HCT116 (cell line): ENCODE results near the gene ZEB2. TPM values are rescaled to one million over a fixed set of nuclear protein-coding genes. Genes with fewer than 3 reads are reported as not detected.

Experiments
- ATAC-seq: fragments of 200-7000 bp; cut with Tn5 transposase; 2 replicates; pipeline ENCODE4 v1.9.1; 2020; ENCODE audit warnings: mild to moderate bottlenecking, moderate library complexity
- BruUV-seq: library from RNA; stranded (reverse); fragments of 400-500 nt; replicated peaks from 2 replicates; lab custom pipeline; 2021; lab: Mats Ljungman, UMichigan
- CTCF ChIA-PET: fragments of 300-600 bp; sonication (Branson Sonifier 250); formaldehyde crosslinking; loops from one replicate; lab custom pipeline; 2021; ENCODE audit warnings: antibody characterized with exemption; lab: Charles Lee
- POLR2A ChIA-PET: fragments of 300-600, 350-600 bp; sonication (Branson Sonifier 250); formaldehyde crosslinking; loops from one replicate; lab custom pipeline; 2021; ENCODE audit warnings: antibody characterized with exemption; lab: Charles Lee
- RAD21 ChIA-PET, 2 experiments: fragments of 300-600 bp; sonication (Branson Sonifier 250); formaldehyde crosslinking; loops; one replicate each; lab custom pipeline; 2023; ENCODE audit warnings: low total read pairs in 2 of 2; ENCODE audit not compliant: uncharacterized antibody in 2 of 2, unreplicated experiment in 2 of 2, low non-redundant PET in 1 of 2; lab: Charles Lee
- DNase-seq: peaks from one replicate; pipeline ENCODE4 v3.0.0-alpha.2; 2010; ENCODE audit warnings: low read depth, low spot score
- H2AFZ ChIP-seq: fragments of 200-600 bp; shearing (Covaris generic), sonication (generic); 2 replicates; pipeline ENCODE4 v1.6.1; 2017; ENCODE audit warnings: low read depth, mixed run types, mixed read lengths, antibody characterized with exemption, low read length; ENCODE audit not compliant: poor library complexity, severe bottlenecking
- H3K27ac ChIP-seq: 2 replicates; pipeline ENCODE4 v1.5.1; 2012; ENCODE audit warnings: low read depth, low read length
- H3K27me3 ChIP-seq: fragments of 200-600 bp; sonication (generic); 2 replicates; pipeline ENCODE4 v1.6.1; 2016; ENCODE audit warnings: mixed run types, low read length, mixed read lengths; ENCODE audit not compliant: insufficient read depth
- H3K36me3 ChIP-seq, 2 experiments: fragments of 200-500 bp in 1 of 2; fragments of 200-600 bp in 1 of 2; sonication (Bioruptor generic) in 1 of 2; sonication (generic) in 1 of 2; 2 replicates each; pipeline versions ENCODE4 v1.5.1 to v1.6.1; 2014 to 2016; ENCODE audit warnings: low read length in 2 of 2, inconsistent platforms in 1 of 2, mixed read lengths in 1 of 2, mixed run types in 1 of 2; ENCODE audit not compliant: insufficient read depth in 2 of 2, control insufficient read depth in 1 of 2
- H3K4me1 ChIP-seq, 2 experiments: fragments of 200-600 bp in 1 of 2; sonication (generic) in 1 of 2; 2 replicates each; pipeline versions ENCODE4 v1.5.1 to v1.6.1; 2012 to 2017; ENCODE audit warnings: low read length in 2 of 2, inconsistent platforms in 1 of 2, mild to moderate bottlenecking in 1 of 2, mixed read lengths in 1 of 2, mixed run types in 1 of 2, moderate library complexity in 1 of 2; ENCODE audit not compliant: insufficient read depth in 2 of 2, control insufficient read depth in 1 of 2
- H3K4me2 ChIP-seq: fragments of 200-600 bp; sonication (generic); 2 replicates; pipeline ENCODE4 v1.6.1; 2017; ENCODE audit warnings: mixed run types, low read length, mixed read lengths
- H3K4me3 ChIP-seq, 2 experiments: fragments of 200-600 bp in 1 of 2; sonication (generic) in 1 of 2; replicated peaks in 1 of 2; 2 replicates each; pipeline ENCODE4 v1.5.1; 2011 to 2016; ENCODE audit warnings: low read length in 2 of 2, control low read depth in 1 of 2, low read depth in 1 of 2, mild to moderate bottlenecking in 1 of 2, mixed read lengths in 1 of 2, mixed run types in 1 of 2
- H3K79me2 ChIP-seq: fragments of 200-600 bp; sonication (generic); 2 replicates; pipeline ENCODE4 v1.6.1; 2017; ENCODE audit warnings: mild to moderate bottlenecking, mixed run types, low read length, moderate library complexity, mixed read lengths; ENCODE audit not compliant: insufficient read depth
- H3K9ac ChIP-seq: fragments of 200-600 bp; sonication (generic); 2 replicates; pipeline ENCODE4 v1.6.1; 2016; ENCODE audit warnings: low read length, mixed read lengths
- H3K9me2 ChIP-seq: fragments of 200-600 bp; sonication (generic), shearing (Covaris generic); 2 replicates; pipeline ENCODE4 v1.6.1; 2017; ENCODE audit warnings: mixed run types, mild to moderate bottlenecking, moderate library complexity; ENCODE audit not compliant: insufficient read depth
- H3K9me3 ChIP-seq, 2 experiments: fragments of 200-500 bp in 1 of 2; fragments of 200-600 bp in 1 of 2; sonication (Bioruptor generic) in 1 of 2; sonication (generic) in 1 of 2; 2 replicates each; pipeline ENCODE4 v1.6.1; 2014 to 2017; ENCODE audit warnings: low read length in 2 of 2, mixed read lengths in 2 of 2, inconsistent platforms in 1 of 2, low read depth in 1 of 2, mild to moderate bottlenecking in 1 of 2, mixed run types in 1 of 2, moderate library complexity in 1 of 2; ENCODE audit not compliant: control insufficient read depth in 1 of 2, insufficient read depth in 1 of 2
- H4K20me1 ChIP-seq: fragments of 200-600 bp; sonication (generic), shearing (Covaris generic); 2 replicates; pipeline ENCODE4 v1.6.1; 2017; ENCODE audit warnings: mixed run types, mild to moderate bottlenecking, moderate library complexity; ENCODE audit not compliant: insufficient read depth
- CBX3 ChIP-seq: IDR thresholded peaks from 2 replicates; pipeline ENCODE4 v1.6.1; 2012; ENCODE audit warnings: low read depth
- CEBPB ChIP-seq: IDR thresholded peaks from 2 replicates; pipeline ENCODE4 v1.6.1; 2012; ENCODE audit warnings: low read depth
- EGR1 ChIP-seq: IDR thresholded peaks from 2 replicates; pipeline ENCODE4 v1.6.1; 2012; ENCODE audit warnings: low read depth
- ELF1 ChIP-seq: IDR thresholded peaks from 2 replicates; pipeline ENCODE4 v1.6.1; 2012; ENCODE audit warnings: low read depth, borderline replicate concordance
- EZH2phosphoT487 ChIP-seq: fragments of 200-600 bp; IDR thresholded peaks from 2 replicates; pipeline ENCODE4 v1.6.1; 2018; ENCODE audit warnings: antibody characterized with exemption, borderline replicate concordance
- FOSL1 ChIP-seq: IDR thresholded peaks from 2 replicates; pipeline ENCODE4 v1.6.1; 2012; ENCODE audit warnings: low read depth
- JUND ChIP-seq: IDR thresholded peaks from 2 replicates; pipeline ENCODE4 v1.6.1; 2012
- POLR2A ChIP-seq: IDR thresholded peaks from 2 replicates; pipeline ENCODE4 v1.7.0; 2011; ENCODE audit warnings: borderline replicate concordance; ENCODE audit not compliant: insufficient read depth, insufficient read length; ENCODE audit errors: extremely low read depth
- POLR2AphosphoS5 ChIP-seq: IDR thresholded peaks from 2 replicates; pipeline ENCODE4 v1.6.1; 2011; ENCODE audit warnings: mild to moderate bottlenecking, low read depth, low read length, moderate library complexity
- YY1 ChIP-seq: IDR thresholded peaks from 2 replicates; pipeline ENCODE4 v1.6.1; 2011; ENCODE audit warnings: low read length, low read depth, moderate library complexity, mild to moderate bottlenecking; ENCODE audit not compliant: insufficient replicate concordance; ENCODE audit errors: extremely low read depth
- ZFX ChIP-seq: fragments of 450-650 bp; IDR thresholded peaks from 2 replicates; pipeline ENCODE4 v1.6.1; 2017
- intact Hi-C: fragments of 100-400 bp; cut with micrococcal nuclease; formaldehyde crosslinking; loops from 2 replicates; pipeline ENCODE4 v1.10.0; 2022
- total RNA-seq: library from RNA; stranded (reverse); gene quantifications from one replicate; pipeline ENCODE4 v1.2.1, GENCODE V29; 2021; ENCODE audit not compliant: unreplicated experiment
- TF ChIP-seq, protein P1 (sequence below): IDR thresholded peaks from 2 replicates; pipeline ENCODE4 v1.6.1; 2012
- TF ChIP-seq, protein P2 (sequence below), 3 experiments: fragments of 200-600 bp in 1 of 3; sonication (generic) in 1 of 3; IDR thresholded peaks in 2 of 3; conservative IDR thresholded peaks in 1 of 3; 2 replicates each; pipeline ENCODE4 v1.5.1; 2012 to 2017; ENCODE audit warnings: low read depth in 2 of 3, low read length in 2 of 3, antibody characterized with exemption in 1 of 3, borderline replicate concordance in 1 of 3, control low read depth in 1 of 3, mild to moderate bottlenecking in 1 of 3, mixed read lengths in 1 of 3, mixed run types in 1 of 3, moderate library complexity in 1 of 3; ENCODE audit not compliant: insufficient read depth in 1 of 3

Gene ZEB2
- total RNA-seq, 1 experiment from 2014 or later: 0.81 TPM

DNA sequence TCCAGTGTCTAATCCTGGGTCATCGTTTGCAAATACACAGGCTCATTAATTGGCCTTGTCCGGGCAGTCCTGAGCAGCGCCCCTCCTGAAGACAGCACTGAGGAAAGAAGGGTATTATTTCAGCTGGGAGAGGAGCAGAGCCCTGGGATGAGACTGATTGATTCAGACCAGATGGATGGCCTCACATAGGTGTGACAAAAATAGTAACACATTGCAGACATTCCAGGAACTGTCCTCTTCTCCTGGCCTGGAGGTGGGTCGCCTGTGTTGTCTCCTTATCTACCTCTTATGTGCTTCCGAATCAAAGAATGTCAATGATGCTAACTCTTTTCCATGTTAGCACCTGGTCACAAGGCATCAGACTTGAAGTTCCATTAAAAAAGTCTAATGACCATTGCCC is 45.9 kb downstream of the ZEB2 start:
- H2AFZ ChIP-seq: no peak overlapping the region
- H3K9me3 ChIP-seq: no peaks in the 10 kb centered on the region
- H3K9ac ChIP-seq: no peak overlapping the region
- no peaks in the 10 kb centered on the region for H3K79me2 ChIP-seq
- CTCF ChIA-PET: no interaction called here
- no peak overlapping the region for H3K4me3 ChIP-seq
- no peaks in the 10 kb centered on the region for H3K27me3 ChIP-seq
- no peaks in the 10 kb centered on the region for H4K20me1 ChIP-seq
- RAD21 ChIA-PET: no interaction called here
- DNase-seq (no peak), ATAC-seq (no peak)
- H3K27ac ChIP-seq: no peak overlapping the region
- H3K9me2 ChIP-seq: no peaks in the 10 kb centered on the region
- H3K4me1 ChIP-seq: no peaks in the 10 kb centered on the region
- intact Hi-C loops: no loop called here
- H3K36me3 ChIP-seq: no peaks in the 10 kb centered on the region
- TF ChIP-seq CEBPB (no peak), YY1 (no peak), EZH2phosphoT487 (no peak), POLR2A (no peak), FOSL1 (no peak), EGR1 (no peak), POLR2AphosphoS5 (no peak), ZFX (no peak), JUND (no peak), ELF1 (no peak), CBX3 (no peak)
- TF ChIP-seq, protein P1, sequence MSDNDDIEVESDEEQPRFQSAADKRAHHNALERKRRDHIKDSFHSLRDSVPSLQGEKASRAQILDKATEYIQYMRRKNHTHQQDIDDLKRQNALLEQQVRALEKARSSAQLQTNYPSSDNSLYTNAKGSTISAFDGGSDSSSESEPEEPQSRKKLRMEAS: no peak
- TF ChIP-seq, protein P2, sequence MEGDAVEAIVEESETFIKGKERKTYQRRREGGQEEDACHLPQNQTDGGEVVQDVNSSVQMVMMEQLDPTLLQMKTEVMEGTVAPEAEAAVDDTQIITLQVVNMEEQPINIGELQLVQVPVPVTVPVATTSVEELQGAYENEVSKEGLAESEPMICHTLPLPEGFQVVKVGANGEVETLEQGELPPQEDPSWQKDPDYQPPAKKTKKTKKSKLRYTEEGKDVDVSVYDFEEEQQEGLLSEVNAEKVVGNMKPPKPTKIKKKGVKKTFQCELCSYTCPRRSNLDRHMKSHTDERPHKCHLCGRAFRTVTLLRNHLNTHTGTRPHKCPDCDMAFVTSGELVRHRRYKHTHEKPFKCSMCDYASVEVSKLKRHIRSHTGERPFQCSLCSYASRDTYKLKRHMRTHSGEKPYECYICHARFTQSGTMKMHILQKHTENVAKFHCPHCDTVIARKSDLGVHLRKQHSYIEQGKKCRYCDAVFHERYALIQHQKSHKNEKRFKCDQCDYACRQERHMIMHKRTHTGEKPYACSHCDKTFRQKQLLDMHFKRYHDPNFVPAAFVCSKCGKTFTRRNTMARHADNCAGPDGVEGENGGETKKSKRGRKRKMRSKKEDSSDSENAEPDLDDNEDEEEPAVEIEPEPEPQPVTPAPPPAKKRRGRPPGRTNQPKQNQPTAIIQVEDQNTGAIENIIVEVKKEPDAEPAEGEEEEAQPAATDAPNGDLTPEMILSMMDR (IDR thresholded peaks at IDR 0.05 in 2 of 3, conservative IDR thresholded peaks at IDR 0.05 in 1 of 3; ENCODE audit: borderline replicate concordance in 1 of 3, insufficient read depth in 1 of 3, low read depth in 2 of 3, low read length in 2 of 3): no peak
- POLR2A ChIA-PET: no interaction called here
- no TSS peak for BruUV-seq
- no peak overlapping the region for H3K4me2 ChIP-seq
